HL-60/S4 treated with phorbol 12-myristate 13-acetate at 8.2 ng/mL for 4 days and 3 days (cell line): Measurements from ENCODE around the gene C11orf42.

Experiments used
- in situ Hi-C: fragments of 300-500 bp; cut with MboI; formaldehyde crosslinking; loops from 2 replicates; pipeline ENCODE4 v1.15.0; 2022; ENCODE audit warnings: low sequenced_read_pairs

The C11orf42 gene

GRCh38 chr11:6251990-6252473 is 46.7 kb downstream of the C11orf42 start:
- in situ Hi-C loops = no loop called here

- in situ Hi-C loops = no loop called here
These were observed 47.8 kb downstream of the C11orf42 start for GRCh38 chr11:6253197-6253596.

GRCh38 chr11:6258141-6258540 is 52.8 kb downstream of the C11orf42 start:
- in situ Hi-C loops = no loop called here

GRCh38 chr11:6258571-6259081 is 53.3 kb downstream of the C11orf42 start:
- in situ Hi-C loops = no loop called here

GRCh38 chr11:6260207-6260726 is 54.9 kb downstream of the C11orf42 start:
- in situ Hi-C loops = no loop called here
